MCF 10A (cell line): Measurements from ENCODE around the gene AKAP13. TPM values are rescaled to one million over a fixed set of nuclear protein-coding genes. Genes with fewer than 3 reads are reported as not detected.

Experiments
- BruUV-seq: library from RNA; stranded (reverse); fragments of 400-500 nt; replicated peaks from 2 replicates; lab custom pipeline; 2021; lab: Mats Ljungman, UMichigan
- CTCF ChIA-PET: fragments of 300-600 bp; sonication (Branson Sonifier 250); formaldehyde crosslinking; extraction: SDS; loops from one replicate; lab custom pipeline; 2021; ENCODE audit warnings: antibody characterized with exemption, inconsistent platforms; lab: Yijun Ruan, JAX
- POLR2A ChIA-PET: fragments of 300-600, 350-650 bp; sonication (Branson Sonifier 250); formaldehyde crosslinking; extraction: SDS; loops from one replicate; lab custom pipeline; 2020; ENCODE audit warnings: antibody characterized with exemption, inconsistent platforms; lab: Yijun Ruan, JAX
- DNase-seq: peaks from one replicate; pipeline ENCODE4 v3.0.0-alpha.2; 2018; ENCODE audit not compliant: unreplicated experiment
- H3K27ac Mint-ChIP-seq: one replicate; pipeline ENCODE4 v1.8.0; 2022; ENCODE audit warnings: mild to moderate bottlenecking, low read depth, mixed read lengths; ENCODE audit not compliant: unreplicated experiment
- H3K27me3 Mint-ChIP-seq: one replicate; pipeline ENCODE4 v1.8.0; 2022; ENCODE audit warnings: mixed read lengths; ENCODE audit not compliant: insufficient read depth, unreplicated experiment
- H3K36me3 Mint-ChIP-seq: one replicate; pipeline ENCODE4 v1.8.0; 2022; ENCODE audit warnings: mild to moderate bottlenecking, moderate library complexity, mixed read lengths; ENCODE audit not compliant: insufficient read depth, unreplicated experiment
- H3K4me1 Mint-ChIP-seq: one replicate; pipeline ENCODE4 v1.8.0; 2022; ENCODE audit warnings: mixed read lengths; ENCODE audit not compliant: insufficient read depth, unreplicated experiment
- H3K4me3 Mint-ChIP-seq: one replicate; pipeline ENCODE4 v1.8.0; 2022; ENCODE audit warnings: mild to moderate bottlenecking, moderate library complexity, mixed read lengths; ENCODE audit not compliant: unreplicated experiment
- H3K9me3 Mint-ChIP-seq: one replicate; pipeline ENCODE4 v1.8.0; 2022; ENCODE audit warnings: mixed read lengths; ENCODE audit not compliant: unreplicated experiment
- intact Hi-C: fragments of 100-400 bp; cut with micrococcal nuclease; formaldehyde crosslinking; loops from 2 replicates; pipeline ENCODE4 v1.14.1; 2022
- total RNA-seq: library from RNA; stranded (reverse); gene quantifications from 2 replicates; pipeline ENCODE4 v1.2.3, GENCODE V29; 2022
- TF ChIP-seq, protein P1 (sequence below): fragments of 200-600 bp; IDR thresholded peaks from one replicate; pipeline ENCODE4 v1.8.0; 2022; ENCODE audit warnings: antibody characterized with exemption, mild to moderate bottlenecking; ENCODE audit not compliant: unreplicated experiment

Gene AKAP13
- total RNA-seq, 1 experiment from 2014 or later: 65.7 TPM

GRCh38 chr15:85603703-85604102, 223.3 kb downstream of the AKAP13 start:
- BruUV-seq: no TSS peak
- POLR2A ChIA-PET: interaction anchor here (0.6 to 1.0 kb wide), 2 partner anchors 12 to 30 kb away, joined by 3 read pairs; no protein-coding TSS in a partner anchor
- TF ChIP-seq, protein P1, sequence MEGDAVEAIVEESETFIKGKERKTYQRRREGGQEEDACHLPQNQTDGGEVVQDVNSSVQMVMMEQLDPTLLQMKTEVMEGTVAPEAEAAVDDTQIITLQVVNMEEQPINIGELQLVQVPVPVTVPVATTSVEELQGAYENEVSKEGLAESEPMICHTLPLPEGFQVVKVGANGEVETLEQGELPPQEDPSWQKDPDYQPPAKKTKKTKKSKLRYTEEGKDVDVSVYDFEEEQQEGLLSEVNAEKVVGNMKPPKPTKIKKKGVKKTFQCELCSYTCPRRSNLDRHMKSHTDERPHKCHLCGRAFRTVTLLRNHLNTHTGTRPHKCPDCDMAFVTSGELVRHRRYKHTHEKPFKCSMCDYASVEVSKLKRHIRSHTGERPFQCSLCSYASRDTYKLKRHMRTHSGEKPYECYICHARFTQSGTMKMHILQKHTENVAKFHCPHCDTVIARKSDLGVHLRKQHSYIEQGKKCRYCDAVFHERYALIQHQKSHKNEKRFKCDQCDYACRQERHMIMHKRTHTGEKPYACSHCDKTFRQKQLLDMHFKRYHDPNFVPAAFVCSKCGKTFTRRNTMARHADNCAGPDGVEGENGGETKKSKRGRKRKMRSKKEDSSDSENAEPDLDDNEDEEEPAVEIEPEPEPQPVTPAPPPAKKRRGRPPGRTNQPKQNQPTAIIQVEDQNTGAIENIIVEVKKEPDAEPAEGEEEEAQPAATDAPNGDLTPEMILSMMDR: no peak
- CTCF ChIA-PET: interaction anchor here (0.7 to 1.0 kb wide), 2 partner anchors 16 to 70 kb away, joined by 3 read pairs; no protein-coding TSS in a partner anchor
- Mint-ChIP-seq H3K4me3 (no peak overlapping the region), H3K36me3 (peaks cover 41% of the 10 kb centered on the region), H3K27me3 (no peaks in the 10 kb centered on the region), H3K27ac (peak overlapping the region; percentile 36), H3K9me3 (no peaks in the 10 kb centered on the region), H3K4me1 (peaks cover 6% of the 10 kb centered on the region)
- DNase-seq: no peak
- intact Hi-C loops: no loop called here

- no peaks in the 10 kb centered on the region for H3K9me3 Mint-ChIP-seq
- peaks cover 6% of the 10 kb centered on the region for H3K4me1 Mint-ChIP-seq
- ChIA-PET POLR2A (interaction anchor here (0.6 to 1.0 kb wide), 3 partner anchors 12 to 30 kb away, joined by 3 to 4 read pairs (median 3); no protein-coding TSS in a partner anchor), CTCF (interaction anchor here (0.6 to 0.7 kb wide), 2 partner anchors 70 to 301 kb away, joined by 3 to 6 read pairs; no protein-coding TSS in a partner anchor)
- peak overlapping the region; percentile 36 for H3K27ac Mint-ChIP-seq
- no peaks in the 10 kb centered on the region for H3K27me3 Mint-ChIP-seq
- no peak overlapping the region for H3K4me3 Mint-ChIP-seq
- TF ChIP-seq, protein P1: no peak
- intact Hi-C loops: no loop called here
- no TSS peak for BruUV-seq
- H3K36me3 Mint-ChIP-seq: peaks cover 41% of the 10 kb centered on the region
- DNase-seq: no peak
These were observed 223.8 kb downstream of the AKAP13 start for GRCh38 chr15:85604194-85604593.

DNA sequence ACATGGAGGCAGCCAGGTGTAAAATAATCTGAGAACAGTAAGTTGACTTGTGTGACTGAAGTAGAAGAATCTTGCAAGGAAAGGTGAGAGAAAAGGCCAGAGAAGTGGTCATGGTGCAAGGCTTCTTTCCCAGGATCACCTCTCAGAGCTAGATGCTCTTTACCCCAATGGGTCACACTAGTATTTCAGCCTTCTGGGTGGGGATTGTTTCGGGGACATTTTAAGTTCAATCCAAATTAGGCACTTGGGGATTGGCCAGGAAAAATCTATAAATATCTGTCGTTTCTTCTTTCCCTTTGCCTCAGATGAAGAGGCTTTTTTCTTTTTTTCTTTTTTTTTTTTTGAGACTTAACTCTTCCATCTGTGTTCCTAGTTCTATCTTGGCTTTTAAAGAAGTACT, 226.3 kb downstream of the AKAP13 start:
- intact Hi-C loops: loop anchor here (2.0 kb wide), 1 partner anchor 14 kb away; no protein-coding TSS in a partner anchor
- no peaks in the 10 kb centered on the region for H3K9me3 Mint-ChIP-seq
- H3K36me3 Mint-ChIP-seq: peaks cover 41% of the 10 kb centered on the region
- DNase-seq: no peak
- BruUV-seq: no TSS peak
- no peak overlapping the region for H3K27ac Mint-ChIP-seq
- CTCF ChIA-PET: no interaction called here
- no peak overlapping the region for H3K4me3 Mint-ChIP-seq
- TF ChIP-seq, protein P1: no peak
- no peaks in the 10 kb centered on the region for H3K27me3 Mint-ChIP-seq
- POLR2A ChIA-PET: interaction anchor here (0.5 to 1.9 kb wide), 5 partner anchors 9 to 263 kb away, joined by 3 to 10 read pairs (median 5); no protein-coding TSS in a partner anchor
- peaks cover 16% of the 10 kb centered on the region for H3K4me1 Mint-ChIP-seq

GRCh38 chr15:85607141-85607806, 226.9 kb downstream of the AKAP13 start:
- CTCF ChIA-PET: interaction anchor here (0.7 kb wide), 2 partner anchors 9 to 251 kb away, joined by 3 to 5 read pairs; no protein-coding TSS in a partner anchor
- intact Hi-C loops: loop anchor here (2.0 kb wide), 1 partner anchor 14 kb away; no protein-coding TSS in a partner anchor

More at GRCh38 chr15:85607141-85607806, 226.9 kb downstream of the AKAP13 start:
- Mint-ChIP-seq H3K4me1 (peaks cover 16% of the 10 kb centered on the region), H3K4me3 (no peak overlapping the region), H3K36me3 (peaks cover 42% of the 10 kb centered on the region), H3K27ac (no peak overlapping the region), H3K9me3 (no peaks in the 10 kb centered on the region), H3K27me3 (no peaks in the 10 kb centered on the region)
- POLR2A ChIA-PET: interaction anchor here (0.5 to 1.9 kb wide), 10 partner anchors 9 to 267 kb away, joined by 3 to 17 read pairs (median 5); no protein-coding TSS in a partner anchor
- TF ChIP-seq, protein P1: no peak
- no TSS peak for BruUV-seq
- no peak for DNase-seq
